ENCODE data around the gene PAX3.

The PAX3 gene

DNA sequence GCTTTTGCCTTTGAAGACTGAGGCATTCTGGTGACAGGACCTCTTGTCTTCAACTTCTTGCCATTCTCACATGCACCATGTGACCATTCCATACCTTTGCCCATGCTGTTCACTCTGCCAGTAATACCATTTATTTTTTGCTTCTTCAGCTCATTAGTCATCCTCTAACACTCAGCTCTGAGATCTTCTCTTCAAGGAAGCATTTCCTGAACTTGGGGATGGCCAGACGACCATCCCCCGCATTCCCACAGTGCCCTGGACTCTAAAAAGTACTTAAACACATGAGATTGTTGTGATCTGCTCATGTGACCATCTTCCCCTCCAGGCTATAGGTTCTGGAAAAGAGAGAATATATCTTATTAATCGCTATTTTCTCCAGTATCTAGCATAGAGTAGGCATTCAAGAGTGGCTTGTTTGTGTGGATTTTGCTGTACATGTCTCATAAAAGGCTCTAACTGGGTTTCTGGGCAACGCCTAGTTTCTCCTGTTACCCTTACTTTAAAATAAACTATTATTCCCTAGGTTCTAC lies 33.9 kb downstream of the PAX3 start:
- no peak for DNase-seq

DNA sequence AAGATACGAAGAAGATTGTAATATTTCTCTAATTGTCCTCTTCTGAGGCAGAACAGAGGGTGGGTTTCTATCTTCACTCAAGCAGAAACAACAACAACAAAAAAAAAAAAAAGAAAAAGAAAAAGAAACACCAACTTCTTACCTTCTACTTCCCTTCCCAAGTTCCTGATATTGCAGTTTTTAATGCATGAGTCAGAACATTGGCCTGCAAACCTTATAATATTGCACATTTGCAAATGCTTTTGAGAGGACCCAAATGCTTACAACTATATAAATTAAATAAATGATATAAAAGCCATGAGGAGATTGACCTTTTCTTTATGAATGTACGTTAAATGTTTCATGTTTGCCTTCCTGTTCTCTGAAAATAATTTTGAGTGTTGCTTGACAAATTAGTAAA lies 37.3 kb downstream of the PAX3 start:
- no peak for DNase-seq

DNA sequence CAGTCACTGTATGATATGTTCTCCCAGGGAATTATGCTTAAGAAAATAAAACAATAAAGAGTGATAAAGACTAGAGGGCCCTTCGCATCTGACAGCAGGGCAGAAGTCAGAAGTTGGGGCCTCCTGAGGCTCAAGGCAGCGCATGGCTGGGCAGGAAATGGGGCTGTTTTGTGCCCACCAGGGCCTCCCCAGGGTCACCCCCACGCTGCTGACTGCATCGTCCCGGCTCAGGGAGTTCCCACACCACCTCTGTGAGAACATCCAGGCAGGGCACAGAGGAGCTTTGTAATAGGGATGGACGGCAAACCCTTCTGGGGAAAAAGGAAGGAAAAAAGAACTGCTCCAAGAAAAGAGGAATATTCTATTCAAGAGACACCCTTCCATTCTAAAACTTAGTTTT lies 41.2 kb downstream of the PAX3 start:
- no peak for DNase-seq

DNA sequence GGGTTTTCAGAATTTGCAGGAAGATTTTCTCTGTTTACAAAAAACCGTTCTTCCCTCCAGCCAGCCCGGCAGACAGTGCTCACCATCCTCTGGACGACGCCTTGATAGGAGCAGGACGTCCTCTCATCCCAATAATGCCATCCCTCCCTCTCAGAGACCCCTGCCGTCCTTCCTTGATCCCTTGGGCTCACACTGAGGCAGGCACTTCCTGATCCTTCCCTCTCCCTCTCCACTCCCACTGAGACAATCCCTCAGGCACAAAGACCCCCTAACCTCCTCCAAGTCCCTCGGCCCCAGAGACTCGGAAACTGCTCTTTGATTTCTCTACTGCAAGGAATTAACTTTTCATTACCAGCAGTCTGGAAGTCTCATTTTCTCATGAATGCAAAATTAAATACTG lies 42.5 kb downstream of the PAX3 start:
- DNase-seq = no peak

DNA sequence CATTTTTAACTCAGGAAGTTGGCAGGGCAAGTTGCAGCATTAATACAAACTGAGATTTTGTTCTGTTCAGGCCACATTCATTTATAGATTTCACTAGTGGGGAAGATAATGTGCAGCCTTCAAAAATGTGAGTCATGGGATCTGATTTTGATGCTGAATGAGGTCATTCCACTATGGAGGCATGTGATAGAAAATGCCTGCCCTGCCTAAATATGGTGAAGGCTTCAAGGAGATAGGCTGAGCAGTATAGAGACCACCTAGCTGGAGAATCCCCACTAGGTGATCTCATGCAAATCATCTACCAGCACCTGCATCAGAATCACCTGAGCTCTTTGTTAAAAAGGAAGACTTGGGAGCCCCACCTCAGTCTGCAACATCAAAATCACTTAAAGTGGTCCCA lies 43.7 kb downstream of the PAX3 start:
- no peak for DNase-seq

DNA sequence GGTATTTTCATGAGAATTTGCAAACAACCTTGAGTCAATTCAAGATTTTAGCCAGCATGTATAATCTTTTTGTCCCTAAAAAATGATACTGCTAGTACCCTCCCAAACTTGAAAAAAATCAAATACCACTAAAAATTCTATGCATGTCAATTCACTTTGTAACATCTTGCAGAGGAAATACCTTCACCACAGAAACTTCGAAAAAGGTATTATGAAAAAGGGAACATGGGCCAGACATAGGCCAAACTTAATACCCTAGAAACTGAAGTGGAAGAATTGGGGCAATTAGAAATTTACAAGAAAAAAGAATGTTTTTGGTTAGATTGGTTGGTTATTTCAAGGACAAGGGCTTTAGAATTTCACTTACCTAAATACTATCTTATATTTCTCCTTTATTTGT lies 48.5 kb downstream of the PAX3 start:
- no peak for DNase-seq

DNA sequence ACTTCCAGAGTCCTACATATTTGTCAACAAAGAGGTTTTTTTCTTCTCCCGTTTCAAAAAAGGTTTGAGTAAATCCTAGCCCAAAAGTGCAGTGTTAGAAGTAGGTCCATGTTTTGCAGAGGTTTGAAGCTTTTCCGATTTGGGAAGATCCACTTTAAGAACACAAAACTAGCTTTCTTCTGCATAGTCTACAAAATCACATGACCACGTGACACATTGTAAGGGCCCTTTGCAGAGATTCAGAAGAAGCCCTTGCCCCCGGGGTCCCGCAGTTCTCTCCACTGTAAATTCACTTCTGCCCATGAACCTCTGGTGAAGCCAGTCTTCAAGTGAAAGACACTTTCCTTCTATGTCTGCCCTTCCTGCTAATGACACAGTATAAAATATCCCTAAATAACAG lies 49.4 kb downstream of the PAX3 start:
- DNase-seq = no peak

DNA sequence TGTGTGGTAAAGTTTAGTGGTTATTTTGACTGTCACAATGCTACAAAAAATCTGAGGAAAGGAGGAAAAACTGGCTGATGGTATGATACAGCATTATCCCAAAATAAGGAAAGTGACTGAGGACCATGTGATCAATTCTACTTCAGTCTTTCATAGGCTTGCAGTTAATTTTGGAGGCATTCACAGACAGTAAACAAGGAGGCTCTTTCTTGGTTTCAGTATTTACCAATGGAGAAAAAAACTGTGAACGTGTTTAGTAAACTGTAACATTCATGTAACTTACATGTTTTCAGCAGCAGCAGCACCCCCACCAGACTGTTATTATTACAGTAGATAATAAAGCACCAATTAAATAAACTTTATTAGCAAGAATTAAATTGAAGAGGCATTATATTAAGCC lies 50.0 kb downstream of the PAX3 start:
- no peak for DNase-seq

DNA sequence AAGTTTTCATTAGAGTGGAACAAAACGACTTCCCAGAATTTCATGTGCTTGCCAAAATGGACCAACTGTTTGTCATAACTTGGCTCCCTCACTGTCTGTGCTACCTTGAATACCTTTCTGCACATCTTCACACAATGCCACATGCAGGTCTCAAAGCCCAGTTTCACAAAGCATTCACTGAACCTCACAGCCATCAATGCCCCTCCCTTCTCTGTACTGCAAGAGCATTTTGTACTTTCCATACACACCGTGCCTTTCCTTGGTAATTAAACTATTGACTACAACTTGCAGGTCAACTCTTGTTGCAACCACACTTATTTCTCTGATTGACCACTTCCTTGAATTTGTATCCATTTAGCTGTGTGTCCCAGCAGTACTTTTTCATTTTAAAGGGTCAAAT lies 50.5 kb downstream of the PAX3 start:
- DNase-seq = no peak

DNA sequence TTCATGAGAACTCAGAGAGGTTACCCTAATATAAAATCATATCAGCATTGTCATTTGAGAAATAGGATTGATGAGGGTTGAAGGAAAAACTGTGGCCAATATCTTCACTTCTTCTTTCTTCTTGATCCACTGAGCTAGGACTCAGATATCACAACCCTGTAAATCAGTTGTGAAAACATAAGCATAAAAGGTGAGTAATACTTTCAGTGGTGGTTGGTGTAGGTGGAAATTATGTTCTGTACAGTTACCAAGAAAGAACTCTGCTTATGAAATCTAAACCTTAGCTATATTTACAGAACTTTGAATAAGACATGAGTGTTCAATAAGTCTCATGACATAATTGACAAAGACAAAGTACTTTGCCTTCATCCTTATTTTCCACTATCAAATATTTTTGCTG lies 56.3 kb downstream of the PAX3 start:
- DNase-seq = no peak

DNA sequence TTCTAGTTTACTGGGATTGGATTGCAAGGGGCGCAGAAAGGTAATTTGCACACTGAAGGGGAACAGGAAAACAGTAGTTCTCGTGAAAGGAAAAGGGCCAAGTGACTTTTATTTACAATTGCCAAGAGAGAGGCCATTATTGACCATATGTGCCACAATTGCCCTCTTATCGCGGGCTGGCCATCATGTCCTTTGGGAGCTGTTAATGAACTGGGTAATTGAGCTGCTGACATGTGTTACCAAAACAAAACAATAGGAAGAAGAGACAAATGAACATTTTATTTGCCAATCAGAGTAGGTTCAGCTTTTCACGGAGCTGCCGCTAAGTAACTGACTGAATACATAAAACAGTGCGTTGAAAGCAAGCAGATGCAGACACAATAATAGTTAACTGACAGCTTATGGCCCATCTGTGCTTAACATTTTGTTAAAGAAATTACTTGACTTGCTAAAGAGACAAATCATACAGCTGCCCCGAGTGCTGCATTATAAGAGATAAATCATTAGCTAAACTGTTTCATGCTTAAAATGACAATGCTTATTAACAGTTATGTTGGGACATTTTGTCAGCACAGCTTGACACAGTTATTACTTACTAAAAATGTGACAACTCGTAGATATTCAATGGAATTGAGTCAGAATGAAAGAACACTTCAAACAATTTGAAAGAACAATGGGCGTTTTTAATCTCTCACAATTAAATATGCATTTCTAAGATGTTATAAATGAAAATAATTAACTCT lies 57.5 kb downstream of the PAX3 start:
- no peak for DNase-seq

DNA sequence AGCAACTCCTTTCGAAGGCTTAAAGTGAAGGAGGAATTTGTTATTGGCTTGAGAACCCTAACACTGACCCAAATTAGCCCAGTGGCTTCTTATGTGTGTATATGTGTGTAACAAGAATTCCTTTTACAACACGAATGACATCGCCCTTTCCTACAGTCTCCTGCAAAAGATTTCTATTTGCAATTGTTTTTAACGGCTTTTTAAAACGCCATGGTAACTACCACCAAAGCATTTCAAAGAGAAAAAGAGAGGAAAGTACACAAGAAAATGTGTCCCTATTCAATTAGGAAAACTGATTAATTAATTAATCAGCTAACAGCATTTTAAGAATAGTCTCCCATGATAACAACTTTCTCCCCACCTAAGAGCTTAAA lies 58.1 kb downstream of the PAX3 start:
- DNase-seq = no peak

DNA sequence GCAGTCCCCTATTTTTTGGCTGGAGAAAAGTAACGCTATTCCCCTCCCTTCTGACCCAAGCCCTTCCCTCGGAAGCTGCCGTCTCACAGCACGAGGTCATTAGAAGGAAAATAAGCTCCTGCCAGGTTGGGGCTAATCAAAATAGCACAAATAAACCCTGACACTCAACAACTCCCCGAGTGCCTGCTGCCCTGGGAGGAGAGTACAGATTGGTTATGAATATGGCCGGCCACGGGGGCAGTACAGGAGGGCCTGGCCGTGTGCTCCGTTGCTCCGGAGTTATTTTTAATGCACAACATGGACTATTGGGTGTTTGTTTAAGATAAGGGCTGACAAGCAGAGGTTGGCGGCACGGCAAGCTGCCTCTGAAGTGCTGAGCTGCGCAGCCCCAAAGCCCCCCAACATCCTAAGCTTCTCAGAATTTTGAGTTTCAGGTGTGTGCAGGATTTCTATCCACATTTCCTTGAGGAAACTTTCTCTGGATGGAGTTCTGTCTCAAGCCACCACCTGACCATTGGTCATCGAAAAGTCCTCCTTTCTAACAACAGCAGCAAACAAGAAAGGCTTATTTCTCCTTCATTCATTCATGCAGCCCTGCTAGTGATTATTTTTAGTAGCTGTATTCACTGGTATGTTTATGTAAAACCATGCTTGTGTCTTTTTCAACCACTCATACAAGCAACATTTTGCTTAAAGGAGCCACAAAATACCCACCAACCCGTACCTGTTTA lies 58.7 kb downstream of the PAX3 start:
- DNase-seq = no peak

DNA sequence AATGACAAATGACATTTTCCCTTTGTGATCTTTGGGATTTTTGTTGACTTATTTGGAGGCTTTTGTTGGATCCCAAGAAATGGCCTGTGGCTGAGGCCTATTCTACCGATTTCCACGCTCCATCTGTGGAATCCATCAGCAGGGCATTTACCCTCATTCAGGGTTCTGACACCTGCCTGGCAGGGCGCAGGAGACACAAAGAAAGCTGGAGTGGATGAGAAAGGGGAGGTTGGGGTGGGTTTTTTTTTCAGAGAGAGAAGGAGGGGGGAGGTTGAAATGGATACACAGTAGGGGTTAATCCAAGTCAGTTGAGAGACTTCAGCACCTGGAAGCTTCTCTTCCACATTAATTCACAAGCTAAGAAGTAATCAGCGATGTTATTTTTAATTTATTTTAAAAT lies 59.7 kb downstream of the PAX3 start:
- no peak for DNase-seq

DNA sequence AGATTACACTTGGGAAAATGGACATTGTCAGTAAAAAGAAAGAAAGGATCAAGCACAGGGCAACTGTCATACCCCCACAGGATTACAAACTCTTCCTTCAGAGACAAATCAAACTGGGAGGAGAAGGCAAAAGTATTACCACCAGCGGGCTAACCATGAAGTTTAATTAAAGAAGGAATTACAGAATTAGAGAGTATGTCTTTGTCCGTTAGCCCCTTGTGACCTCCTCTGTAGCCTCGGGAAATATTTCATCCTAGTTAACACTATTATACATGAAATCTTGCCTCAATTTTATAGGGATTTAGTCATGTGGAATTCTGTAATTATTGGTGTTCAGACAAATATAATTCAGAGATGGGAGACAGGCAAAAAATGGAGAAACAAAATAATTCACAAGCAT lies 60.7 kb downstream of the PAX3 start:
- DNase-seq = no peak

DNA sequence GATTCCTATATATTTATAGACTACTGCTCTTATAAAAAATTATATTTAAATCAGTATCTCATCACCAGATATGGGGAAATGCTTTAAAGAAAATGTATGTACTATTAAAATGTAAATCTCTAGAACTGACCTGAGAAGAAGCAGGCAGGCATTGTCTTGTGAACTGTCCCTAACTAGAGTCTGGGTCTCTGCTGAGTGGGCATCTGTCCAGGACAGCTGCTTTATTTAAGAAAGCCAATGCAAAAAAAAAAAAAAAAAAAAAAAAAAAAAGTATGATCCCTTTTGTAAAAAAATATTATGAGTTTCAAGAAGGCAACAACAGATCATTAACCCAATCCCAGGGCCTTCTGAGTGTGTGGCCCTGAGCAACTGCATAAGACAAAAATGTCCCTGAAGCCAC lies 66.0 kb downstream of the PAX3 start:
- DNase-seq = no peak

DNA sequence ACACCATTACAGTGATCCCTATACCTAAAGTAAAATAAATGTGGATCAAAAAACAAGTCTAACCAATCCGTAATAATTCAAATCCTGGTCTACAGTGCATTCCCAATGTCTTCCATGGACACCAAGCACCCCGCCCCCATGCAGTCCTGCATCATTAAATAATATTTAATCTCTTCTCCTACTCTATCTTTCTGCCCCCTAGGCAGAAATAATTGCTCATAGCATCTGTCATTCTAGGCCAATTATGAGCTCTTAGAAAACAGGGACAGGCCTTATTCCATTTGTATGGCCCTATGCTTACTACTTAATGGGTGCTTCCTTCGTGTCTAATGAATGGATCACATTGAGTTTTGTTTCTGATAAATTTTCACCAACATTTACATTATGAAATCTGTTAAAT lies 66.4 kb downstream of the PAX3 start:
- DNase-seq = no peak

DNA sequence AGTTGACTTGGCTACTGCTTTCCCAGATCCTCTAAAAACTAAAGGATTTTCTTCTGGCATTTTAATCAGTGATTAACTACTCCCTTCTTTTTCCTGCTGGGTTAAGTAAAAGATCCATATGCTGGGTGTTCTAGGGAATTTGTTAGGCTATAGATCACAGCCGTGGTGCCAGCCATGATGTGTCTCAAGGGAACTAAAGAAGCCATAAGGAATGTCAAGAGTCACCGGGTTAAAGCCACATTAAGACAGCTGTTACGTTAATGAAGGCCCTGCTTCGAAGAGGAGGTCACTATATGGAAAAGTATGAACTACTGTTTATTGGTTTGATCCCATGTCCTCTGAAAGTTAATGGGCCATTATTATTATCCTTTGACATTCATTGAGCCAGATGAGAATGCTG lies 70.7 kb downstream of the PAX3 start:
- no peak for DNase-seq

DNA sequence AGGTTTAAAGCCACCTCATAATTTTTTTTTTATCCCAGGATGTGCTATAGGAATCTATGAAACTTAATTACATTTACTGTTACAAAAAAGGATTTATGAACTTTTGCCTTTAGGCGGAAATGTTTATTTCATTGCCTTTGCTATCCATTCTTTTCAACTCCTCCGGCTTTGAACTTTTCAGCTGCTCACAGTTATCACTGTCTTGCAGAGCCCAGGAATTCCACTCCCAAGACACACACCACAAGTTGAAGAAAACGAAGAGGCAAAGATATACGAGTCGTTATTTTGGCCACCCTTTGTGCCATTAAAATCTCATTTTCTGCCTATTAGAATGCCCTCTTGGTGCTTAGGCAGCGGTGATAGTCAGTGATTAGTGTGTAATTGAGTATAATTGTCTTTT lies 80.0 kb downstream of the PAX3 start:
- DNase-seq = no peak

DNA sequence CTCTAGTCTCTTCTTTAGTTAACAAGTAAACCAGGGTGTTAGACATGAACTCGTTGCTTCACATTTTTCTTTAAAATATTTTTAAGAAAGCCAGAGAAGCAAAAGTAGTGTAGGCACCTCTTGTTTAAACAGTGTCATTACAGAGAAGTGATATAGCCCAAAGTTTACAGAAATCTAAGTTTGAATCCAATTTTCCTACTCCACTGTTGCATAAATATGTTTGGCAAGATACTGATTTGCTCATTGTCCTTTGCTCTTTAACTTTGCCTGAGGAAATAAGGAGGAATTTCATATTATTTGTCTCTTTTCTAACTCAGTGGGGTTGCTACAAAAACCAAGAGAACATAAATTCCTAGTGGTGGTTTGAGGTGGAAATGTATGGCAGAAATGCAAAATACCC lies 81.1 kb downstream of the PAX3 start:
- DNase-seq = no peak

DNA sequence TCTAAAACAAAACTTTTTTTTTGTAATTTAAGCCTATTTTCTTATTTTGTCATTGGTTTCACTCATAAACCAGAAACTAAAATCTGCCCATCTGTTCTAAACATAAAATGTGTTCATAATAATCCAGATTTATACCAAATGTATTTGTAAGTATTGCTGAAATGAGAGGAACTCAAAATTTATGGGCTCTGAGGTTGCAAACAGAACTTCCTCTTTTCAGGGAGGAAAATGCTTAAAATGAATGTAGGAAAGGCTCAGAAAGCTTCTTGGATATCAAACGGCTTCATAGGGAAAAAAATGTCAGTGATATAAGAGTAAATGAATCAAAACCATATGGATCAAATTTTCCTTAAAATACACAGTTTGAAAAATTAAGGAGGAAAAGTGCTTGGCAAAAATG lies 83.9 kb downstream of the PAX3 start:
- no peak for DNase-seq

DNA sequence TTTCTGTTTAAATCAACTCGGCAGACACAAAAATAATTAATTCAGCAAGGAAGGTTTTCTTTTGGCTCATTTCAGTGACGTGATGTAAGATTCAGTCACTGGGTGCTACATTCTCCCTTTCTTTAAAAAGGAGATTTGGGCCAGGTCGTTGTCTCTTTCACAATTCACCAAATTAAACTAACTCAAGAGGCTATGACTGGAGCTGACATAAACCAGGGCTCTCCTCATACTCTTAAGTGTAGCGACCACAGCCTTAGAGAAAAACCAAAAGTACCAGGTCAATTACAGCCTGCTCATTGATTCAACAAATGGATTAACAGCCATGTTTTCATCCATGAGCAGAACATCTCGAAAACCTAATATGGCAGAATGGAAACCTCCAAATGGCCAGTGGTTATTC lies 85.7 kb downstream of the PAX3 start:
- no peak for DNase-seq

DNA sequence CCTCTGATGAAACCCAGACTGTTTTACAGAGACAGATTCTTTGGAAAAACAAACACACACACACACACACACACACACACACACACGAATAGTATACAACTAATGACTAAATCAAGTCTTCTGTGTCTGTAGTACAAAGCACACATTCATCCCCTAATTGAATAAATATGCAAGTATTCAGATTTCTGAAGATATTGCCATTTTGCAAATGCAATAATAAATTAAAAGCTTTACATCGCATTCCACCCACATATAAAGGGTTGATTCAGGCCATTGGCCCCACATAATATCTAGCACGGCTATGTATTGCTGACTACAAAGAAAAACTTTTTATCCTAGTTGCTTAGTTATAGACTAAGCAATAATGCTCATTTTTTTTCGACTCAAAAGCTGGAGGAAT lies 86.2 kb downstream of the PAX3 start:
- DNase-seq = no peak

DNA sequence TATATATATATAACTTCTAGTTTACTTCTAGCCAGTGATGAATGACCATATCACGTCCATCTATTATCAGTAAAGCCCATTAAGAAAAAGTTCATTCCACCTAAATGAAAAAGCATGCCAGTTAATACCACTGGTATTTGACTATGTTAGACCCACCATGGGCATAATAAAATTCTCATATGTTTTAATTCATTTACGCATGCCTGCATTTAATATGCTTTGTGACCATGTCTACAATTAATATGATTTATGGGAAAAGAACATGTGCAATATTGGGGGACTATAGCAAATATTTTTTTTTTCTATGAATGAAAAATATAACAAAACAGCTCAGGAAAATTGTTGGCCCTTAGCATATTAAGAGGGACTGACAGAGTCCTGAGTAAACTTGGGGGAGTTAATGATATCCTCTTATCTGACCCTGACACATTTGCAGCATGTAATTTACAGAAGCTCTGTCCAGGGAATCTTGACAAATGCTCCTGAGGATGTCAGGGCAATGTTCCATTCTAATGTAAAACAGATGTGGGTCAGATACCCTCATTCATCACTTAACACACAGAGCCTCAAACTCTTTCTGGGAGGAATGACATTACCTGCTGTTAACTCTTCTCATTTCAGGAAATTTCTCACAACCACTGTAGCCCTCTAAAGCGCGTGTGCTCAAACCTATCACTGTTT lies 90.6 kb downstream of the PAX3 start:
- DNase-seq = no peak
